Fibroblast of lung (primary cell): ENCODE measurements around the gene LRRFIP1. TPM values are rescaled to one million over a fixed set of nuclear protein-coding genes. Genes with fewer than 3 reads are reported as not detected.
"Not testable (repeated sequence)": the region's sequence is repeated elsewhere in the genome, so short reads cannot be mapped to it uniquely, and the experiment has no call there.

ENCODE experiments used
- DNase-seq, 2 donors: peaks; one replicate each; pipeline versions ENCODE4 v3.0.0 to v3.0.0-alpha.2; 2010; ENCODE audit warnings: low read depth in 2 of 2
- H2AFZ ChIP-seq: 2 replicates; pipeline ENCODE4 v1.5.1; 2012; ENCODE audit warnings: low read length, control low read depth, inconsistent platforms
- H3K27ac ChIP-seq: 2 replicates; pipeline ENCODE4 v1.5.1; 2011; ENCODE audit warnings: low read length, control low read depth; ENCODE audit not compliant: insufficient read depth
- H3K27me3 ChIP-seq: 2 replicates; pipeline ENCODE4 v1.5.1; 2011; ENCODE audit warnings: mild to moderate bottlenecking, low read length; ENCODE audit not compliant: control insufficient read depth, insufficient read depth
- H3K36me3 ChIP-seq: 2 replicates; pipeline ENCODE4 v1.5.1; 2011; ENCODE audit warnings: low read length; ENCODE audit not compliant: control insufficient read depth, insufficient read depth
- H3K4me1 ChIP-seq: 2 replicates; pipeline ENCODE4 v1.5.1; 2011; ENCODE audit warnings: low read length; ENCODE audit not compliant: control insufficient read depth, insufficient read depth; ENCODE audit errors: extremely low read depth
- H3K4me2 ChIP-seq: 2 replicates; pipeline ENCODE4 v1.5.1; 2011; ENCODE audit warnings: low read length, control low read depth; ENCODE audit not compliant: insufficient read depth; ENCODE audit errors: extremely low read depth
- H3K4me3 ChIP-seq, 4 experiments: fragments of 200-600 bp in 1 of 4; sonication (generic) in 1 of 4; replicated peaks in 1 of 4; 2 replicates each; pipeline ENCODE4 v1.5.1; 2011 to 2016; ENCODE audit warnings: low read length in 4 of 4, low read depth in 3 of 4, mild to moderate bottlenecking in 3 of 4, control low read depth in 2 of 4, inconsistent platforms in 1 of 4, mixed read lengths in 1 of 4; ENCODE audit not compliant: insufficient read depth in 1 of 4; ENCODE audit errors: control extremely low read depth in 1 of 4
- H3K79me2 ChIP-seq: 2 replicates; pipeline ENCODE4 v1.5.1; 2012; ENCODE audit warnings: mild to moderate bottlenecking, low read length, inconsistent platforms; ENCODE audit not compliant: control insufficient read depth, insufficient read depth
- H3K9ac ChIP-seq: 2 replicates; pipeline ENCODE4 v1.5.1; 2011; ENCODE audit warnings: mild to moderate bottlenecking, low read length, control low read depth; ENCODE audit not compliant: insufficient read depth
- H3K9me3 ChIP-seq: 2 replicates; pipeline ENCODE4 v1.5.1; 2012; ENCODE audit warnings: low read depth, low read length; ENCODE audit not compliant: control insufficient read depth, insufficient read depth
- H4K20me1 ChIP-seq: 2 replicates; pipeline ENCODE4 v1.5.1; 2011; ENCODE audit warnings: low read length; ENCODE audit not compliant: control insufficient read depth, insufficient read depth; ENCODE audit errors: extremely low read depth
- EZH2 ChIP-seq: IDR thresholded peaks from 2 replicates; pipeline ENCODE4 v1.5.1; 2012; ENCODE audit warnings: low read length, control low read depth, mild to moderate bottlenecking; ENCODE audit errors: missing control alignments
- polyA plus RNA-seq, 2 donors: library from polyadenylated mRNA; depleted of rRNA in 1 of 2; stranded (reverse) in 1 of 2; unstranded in 1 of 2; fragments of >200 nt; gene quantifications; 2 replicates each; pipeline ENCODE4 v1.2.1, GENCODE V29; 2011 to 2012; ENCODE audit warnings: missing spikeins in 1 of 2
- total RNA-seq: library from RNA; depleted of rRNA; stranded (reverse); fragments of >200 nt; gene quantifications from 2 replicates; pipeline ENCODE4 v1.2.1, GENCODE V29; 2014
- TF ChIP-seq, protein P1 (sequence below), 2 donors: IDR thresholded peaks in 1 of 2; conservative IDR thresholded peaks in 1 of 2; 1 replicate in 1 of 2; 2 replicates in 1 of 2; pipeline ENCODE4 v1.5.1; 2011 to 2012; ENCODE audit warnings: low read length in 2 of 2, control low read depth in 1 of 2, inconsistent platforms in 1 of 2, low read depth in 1 of 2, mild to moderate bottlenecking in 1 of 2

Gene LRRFIP1
- total and polyA plus RNA-seq, 2 donors (not counting 1 experiment from before 2014, with no cell fraction given) = 58.1 to 113 TPM

DNA sequence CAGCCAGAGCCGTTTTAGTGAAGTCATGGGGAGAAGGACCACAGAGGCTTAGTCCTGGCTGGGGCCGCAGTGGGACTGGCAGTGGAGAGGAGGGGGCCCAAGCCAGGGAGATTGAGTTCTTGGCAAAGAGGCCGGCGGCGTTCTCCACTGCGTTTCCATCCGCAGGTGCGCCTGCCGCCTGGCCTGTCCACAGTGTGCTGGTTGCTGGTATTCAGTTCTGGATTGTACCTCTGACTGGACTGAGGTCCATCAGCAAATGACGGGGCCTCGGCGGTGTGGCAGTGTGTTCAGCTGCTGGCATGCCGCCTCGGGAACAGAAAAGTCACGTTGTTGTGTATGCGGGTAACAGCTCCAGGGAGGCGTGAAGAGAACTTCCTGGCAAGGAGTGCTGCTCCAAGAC, 36.8 kb downstream of the LRRFIP1 start:
- Histone ChIP-seq H3K9me3 (no peaks in the 10 kb centered on the region), H3K27ac (no peak overlapping the region), H4K20me1 (no peaks in the 10 kb centered on the region), H3K4me3 (no peak overlapping the region), H3K4me2 (no peak overlapping the region), H2AFZ (no peak overlapping the region), H3K9ac (no peak overlapping the region), H3K27me3 (no peaks in the 10 kb centered on the region), H3K79me2 (no peaks in the 10 kb centered on the region), H3K36me3 (no peaks in the 10 kb centered on the region), H3K4me1 (peaks cover 13% of the 10 kb centered on the region)
- DNase-seq = no peak
- TF ChIP-seq, protein P1, sequence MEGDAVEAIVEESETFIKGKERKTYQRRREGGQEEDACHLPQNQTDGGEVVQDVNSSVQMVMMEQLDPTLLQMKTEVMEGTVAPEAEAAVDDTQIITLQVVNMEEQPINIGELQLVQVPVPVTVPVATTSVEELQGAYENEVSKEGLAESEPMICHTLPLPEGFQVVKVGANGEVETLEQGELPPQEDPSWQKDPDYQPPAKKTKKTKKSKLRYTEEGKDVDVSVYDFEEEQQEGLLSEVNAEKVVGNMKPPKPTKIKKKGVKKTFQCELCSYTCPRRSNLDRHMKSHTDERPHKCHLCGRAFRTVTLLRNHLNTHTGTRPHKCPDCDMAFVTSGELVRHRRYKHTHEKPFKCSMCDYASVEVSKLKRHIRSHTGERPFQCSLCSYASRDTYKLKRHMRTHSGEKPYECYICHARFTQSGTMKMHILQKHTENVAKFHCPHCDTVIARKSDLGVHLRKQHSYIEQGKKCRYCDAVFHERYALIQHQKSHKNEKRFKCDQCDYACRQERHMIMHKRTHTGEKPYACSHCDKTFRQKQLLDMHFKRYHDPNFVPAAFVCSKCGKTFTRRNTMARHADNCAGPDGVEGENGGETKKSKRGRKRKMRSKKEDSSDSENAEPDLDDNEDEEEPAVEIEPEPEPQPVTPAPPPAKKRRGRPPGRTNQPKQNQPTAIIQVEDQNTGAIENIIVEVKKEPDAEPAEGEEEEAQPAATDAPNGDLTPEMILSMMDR (conservative IDR thresholded peaks at IDR 0.05 in 1 of 2, IDR thresholded peaks at IDR 0.05 in 1 of 2; ENCODE audit: low read depth in 1 of 2, low read length in 2 of 2) = no peak
- no peak for TF ChIP-seq EZH2

DNA sequence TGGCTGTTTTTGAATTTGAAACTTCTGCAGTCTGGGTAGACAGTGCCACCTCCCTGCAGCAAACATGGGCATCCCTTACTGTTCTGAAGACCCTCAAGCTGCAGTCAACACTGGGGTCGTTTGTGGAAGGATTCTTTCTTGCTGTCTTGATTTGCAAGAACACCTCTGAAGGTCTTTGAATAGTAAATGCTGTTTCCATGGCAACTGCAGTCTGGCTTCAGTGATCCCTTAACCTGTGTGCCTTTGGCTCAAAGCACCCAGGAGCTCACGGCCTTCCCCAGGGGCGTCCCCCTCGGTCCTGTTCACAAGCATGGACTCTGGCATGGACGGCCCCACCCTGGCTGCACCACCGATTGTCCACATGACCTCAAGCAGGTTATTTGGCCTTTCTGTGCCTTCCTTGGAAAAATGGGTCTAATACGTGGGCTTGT, 38.3 kb downstream of the LRRFIP1 start:
- peaks cover 22% of the 10 kb centered on the region for H3K4me1 ChIP-seq

DNA sequence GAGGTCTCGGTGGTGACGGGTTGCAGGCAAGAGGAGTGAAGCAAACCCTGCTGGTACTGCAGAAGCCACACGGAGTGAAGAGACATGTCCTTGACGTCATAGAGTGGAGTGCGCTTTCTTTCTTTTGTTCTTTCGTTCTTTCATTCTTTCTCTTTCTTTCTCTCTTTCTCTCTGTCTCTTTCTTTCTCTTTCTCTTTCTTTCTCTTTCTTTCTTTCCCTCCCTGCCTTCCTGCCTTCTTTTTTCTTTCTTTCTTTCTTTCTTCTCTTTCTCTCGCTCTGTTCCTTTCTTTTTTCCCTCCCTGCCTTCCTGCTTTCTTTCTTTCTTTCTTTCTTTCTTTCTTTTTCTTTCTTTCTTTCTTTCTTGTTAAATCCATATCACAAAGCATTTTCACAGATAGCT, 39.2 kb downstream of the LRRFIP1 start:
- Histone ChIP-seq H3K27ac (no peak overlapping the region), H3K4me2 (no peak overlapping the region), H3K36me3 (no peaks in the 10 kb centered on the region), H2AFZ (no peak overlapping the region), H3K9ac (no peak overlapping the region), H3K9me3 (no peaks in the 10 kb centered on the region), H3K4me3 (no peak overlapping the region), H4K20me1 (no peaks in the 10 kb centered on the region), H3K4me1 (peaks cover 23% of the 10 kb centered on the region), H3K79me2 (no peaks in the 10 kb centered on the region), H3K27me3 (no peaks in the 10 kb centered on the region)
- DNase-seq = no peak
- TF ChIP-seq, protein P1 (conservative IDR thresholded peaks at IDR 0.05 in 1 of 2, IDR thresholded peaks at IDR 0.05 in 1 of 2; ENCODE audit: low read depth in 1 of 2, low read length in 2 of 2) = no peak

More for the DNA sequence above, 38.3 kb downstream of the LRRFIP1 start:
- no peak overlapping the region for H2AFZ ChIP-seq
- no peak overlapping the region for H3K9ac ChIP-seq
- no peak overlapping the region for H3K4me2 ChIP-seq
- H3K4me3 ChIP-seq = no peak overlapping the region
- no peaks in the 10 kb centered on the region for H3K79me2 ChIP-seq
- no peaks in the 10 kb centered on the region for H4K20me1 ChIP-seq
- no peak overlapping the region for H3K27ac ChIP-seq
- H3K27me3 ChIP-seq = no peaks in the 10 kb centered on the region
- no peak for DNase-seq
- H3K36me3 ChIP-seq = no peaks in the 10 kb centered on the region
- no peaks in the 10 kb centered on the region for H3K9me3 ChIP-seq
- no peak for TF ChIP-seq EZH2
- TF ChIP-seq, protein P1 (conservative IDR thresholded peaks at IDR 0.05 in 1 of 2, IDR thresholded peaks at IDR 0.05 in 1 of 2; ENCODE audit: low read depth in 1 of 2, low read length in 2 of 2) = peak in 1 of 2 donors; percentile 8

DNA sequence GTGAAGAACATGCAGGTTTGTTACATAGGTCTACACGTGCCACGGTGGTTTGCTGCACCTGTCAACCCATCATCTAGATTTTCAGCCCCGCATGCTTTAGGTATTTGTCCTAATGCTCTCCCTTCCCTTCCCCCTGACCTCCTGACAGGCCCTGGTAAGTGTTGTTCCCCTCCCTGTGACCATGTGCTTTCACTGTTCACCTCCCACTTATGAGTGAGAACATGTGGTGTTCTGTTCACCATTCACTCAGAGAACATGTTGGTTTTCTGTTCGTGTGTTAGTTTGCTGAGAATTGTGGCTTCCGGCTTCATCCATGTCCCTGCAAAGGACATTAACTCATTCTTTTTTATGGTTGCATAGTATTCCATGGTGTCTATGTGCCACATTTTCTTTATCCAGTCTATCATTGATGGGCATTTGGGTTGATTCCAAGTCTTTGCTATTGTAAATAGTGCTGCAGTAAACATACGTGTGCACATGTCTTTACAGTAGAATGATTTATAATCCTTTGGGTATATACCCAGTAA, 39.7 kb downstream of the LRRFIP1 start:
- not testable (repeated sequence) for H3K9me3 ChIP-seq, H4K20me1 ChIP-seq, H3K4me2 ChIP-seq, DNase-seq, H3K4me3 ChIP-seq, H2AFZ ChIP-seq, H3K9ac ChIP-seq, H3K79me2 ChIP-seq, H3K27me3 ChIP-seq, H3K36me3 ChIP-seq, H3K27ac ChIP-seq
- H3K4me1 ChIP-seq = peaks cover 23% of the 10 kb centered on the region
